GM21381 (cell line): ENCODE measurements around the gene ARHGAP21.
"Not testable (repeated sequence)": the region's sequence is repeated elsewhere in the genome, so short reads cannot be mapped to it uniquely, and the experiment has no call there.

Experiments used
- ATAC-seq: cut with Tn5 transposase; IDR thresholded peaks from one replicate; pipeline ENCODE4 v1.9.1; 2021; ENCODE audit warnings: mild to moderate bottlenecking, moderate library complexity; ENCODE audit not compliant: unreplicated experiment

Gene ARHGAP21

GRCh38 chr10:24723788-24724380 is at the start of gene ARHGAP21:
ARHGAP21 (minus strand) TSS chr10:24723887; CDS start chr10:24721899, 1,988 bp downstream.
- ATAC-seq, result no peak

GRCh38 chr10:24771943-24772694 is 48.4 kb upstream of the ARHGAP21 start:
- ATAC-seq, result no peak

GRCh38 chr10:24764991-24765390 is 41.3 kb upstream of the ARHGAP21 start:
- not testable (repeated sequence) for ATAC-seq

GRCh38 chr10:24762966-24763623 is 39.4 kb upstream of the ARHGAP21 start:
- no peak for ATAC-seq

GRCh38 chr10:24762161-24762924 is 38.7 kb upstream of the ARHGAP21 start:
- ATAC-seq, result no peak

GRCh38 chr10:24759672-24760071 is 36.0 kb upstream of the ARHGAP21 start:
- no peak for ATAC-seq

GRCh38 chr10:24758254-24758653 is 34.6 kb upstream of the ARHGAP21 start:
- not testable (repeated sequence) for ATAC-seq

- no peak for ATAC-seq
These were observed 32.6 kb upstream of the ARHGAP21 start for GRCh38 chr10:24756283-24756682.

GRCh38 chr10:24751716-24752115 is 28.0 kb upstream of the ARHGAP21 start:
- ATAC-seq, result no peak

- ATAC-seq, result no peak
These were observed 27.0 kb upstream of the ARHGAP21 start for GRCh38 chr10:24750695-24751094.

- ATAC-seq, result no peak
These were observed 24.5 kb upstream of the ARHGAP21 start for GRCh38 chr10:24748214-24748613.

GRCh38 chr10:24744946-24745345 is 21.3 kb upstream of the ARHGAP21 start:
- no peak for ATAC-seq

GRCh38 chr10:24740714-24741113 is 17.0 kb upstream of the ARHGAP21 start:
- ATAC-seq, result no peak

GRCh38 chr10:24737001-24737400 is 13.3 kb upstream of the ARHGAP21 start:
- ATAC-seq, result no peak

- no peak for ATAC-seq
These were observed 8.3 kb upstream of the ARHGAP21 start for GRCh38 chr10:24731942-24732341.

- ATAC-seq, result no peak
These were observed 7.1 kb upstream of the ARHGAP21 start for GRCh38 chr10:24730811-24731210.

- ATAC-seq, result no peak
These were observed 4.1 kb upstream of the ARHGAP21 start for GRCh38 chr10:24727786-24728185.

- no peak for ATAC-seq
These were observed 2.9 kb upstream of the ARHGAP21 start for GRCh38 chr10:24726626-24727025.

- ATAC-seq, result not testable (repeated sequence)
These were observed 2.3 kb upstream of the ARHGAP21 start for GRCh38 chr10:24726029-24726428.

GRCh38 chr10:24724381-24725228 is 918 bp upstream of the ARHGAP21 start:
- ATAC-seq, result peak; percentile 81
